ENCODE data around the gene ZNF662.

GRCh38 chr3:42887084-42887483, 18.9 kb upstream of the ZNF662 start:
- TF ChIP-seq CTCF (IDR thresholded peaks at IDR 0.05; ENCODE audit: poor library complexity) (no peak), EZH2 (IDR thresholded peaks at IDR 0.05; ENCODE audit: borderline replicate concordance) (no peak), EZH2phosphoT487 (IDR thresholded peaks at IDR 0.05; ENCODE audit: low read depth, severe bottlenecking, unreplicated experiment) (no peak)
